OCI-LY7 (cell line): ENCODE results near the gene IGF2. TPM values are rescaled to one million over a fixed set of nuclear protein-coding genes. Genes with fewer than 3 reads are reported as not detected.

Experiments
- BruUV-seq: library from RNA; stranded (reverse); fragments of 400-500 nt; replicated peaks from 2 replicates; lab custom pipeline; 2021; lab: Mats Ljungman, UMichigan
- CTCF ChIA-PET: fragments of 300-600 bp; sonication (Branson Sonifier 250); formaldehyde crosslinking; loops from one replicate; lab custom pipeline; 2022; ENCODE audit warnings: antibody characterized with exemption; ENCODE audit not compliant: unreplicated experiment; lab: Charles Lee
- POLR2A ChIA-PET: fragments of 300-600 bp; sonication (Branson Sonifier 250); formaldehyde crosslinking; loops from one replicate; lab custom pipeline; 2022; ENCODE audit warnings: antibody characterized with exemption; lab: Charles Lee
- DNase-seq: peaks from one replicate; pipeline ENCODE4 v3.0.0-alpha.2; 2015; ENCODE audit warnings: low spot score
- H2AFZ ChIP-seq: fragments of 200-600 bp; sonication (generic), shearing (Covaris generic); 2 replicates; pipeline ENCODE4 v1.6.1; 2014; ENCODE audit warnings: mild to moderate bottlenecking, antibody characterized with exemption, low read length, moderate library complexity
- H3K27ac ChIP-seq: fragments of 200-600 bp; sonication (generic); 2 replicates; pipeline ENCODE4 v1.5.1; 2014; ENCODE audit warnings: mixed run types, low read depth, mild to moderate bottlenecking, moderate library complexity, low read length, inconsistent platforms; ENCODE audit not compliant: poor library complexity, severe bottlenecking
- H3K36me3 ChIP-seq: fragments of 200-600 bp; sonication (generic); 2 replicates; pipeline ENCODE4 v1.6.1; 2014; ENCODE audit warnings: mild to moderate bottlenecking, antibody characterized with exemption, low read length, moderate library complexity, mixed read lengths; ENCODE audit not compliant: insufficient read depth
- H3K4me1 ChIP-seq: fragments of 200-600 bp; sonication (generic); 2 replicates; pipeline ENCODE4 v1.5.1; 2014; ENCODE audit warnings: mild to moderate bottlenecking, low read length; ENCODE audit not compliant: insufficient read depth, poor library complexity, severe bottlenecking
- H3K4me2 ChIP-seq: fragments of 200-600 bp; sonication (generic); 2 replicates; pipeline ENCODE4 v1.6.1; 2014; ENCODE audit warnings: mild to moderate bottlenecking, low read length
- H3K4me3 ChIP-seq: fragments of 200-600 bp; sonication (generic); 2 replicates; pipeline ENCODE4 v1.5.1; 2014; ENCODE audit warnings: mild to moderate bottlenecking, low read depth, low read length; ENCODE audit not compliant: poor library complexity, severe bottlenecking
- H3K79me2 ChIP-seq: fragments of 200-600 bp; sonication (generic); 2 replicates; pipeline ENCODE4 v1.6.1; 2016; ENCODE audit warnings: low read depth, mild to moderate bottlenecking, low read length, moderate library complexity, mixed read lengths; ENCODE audit not compliant: insufficient read depth
- H3K9me2 ChIP-seq: fragments of 200-600 bp; sonication (generic); 2 replicates; pipeline ENCODE4 v1.6.1; 2016; ENCODE audit warnings: mild to moderate bottlenecking, low read length, mixed read lengths; ENCODE audit not compliant: insufficient read depth
- H3K9me3 ChIP-seq: fragments of 200-600 bp; sonication (generic); 2 replicates; pipeline ENCODE4 v1.6.1; 2014; ENCODE audit warnings: mild to moderate bottlenecking, mixed run types, low read length, mixed read lengths
- H4K20me1 ChIP-seq: fragments of 200-600 bp; sonication (generic); 2 replicates; pipeline ENCODE4 v1.6.1; 2014; ENCODE audit warnings: mild to moderate bottlenecking, antibody characterized with exemption, low read length, moderate library complexity, mixed read lengths; ENCODE audit not compliant: insufficient read depth
- CTCF ChIP-seq: fragments of 200-600 bp; sonication (generic); conservative IDR thresholded peaks from 2 replicates; pipeline ENCODE4 v1.5.1; 2014; ENCODE audit warnings: mild to moderate bottlenecking, antibody characterized with exemption, low read length, moderate library complexity, mixed read lengths
- EZH2phosphoT487 ChIP-seq: fragments of 200-600 bp; sonication (generic); IDR thresholded peaks from 2 replicates; pipeline ENCODE4 v1.6.1; 2018; ENCODE audit warnings: low read depth, borderline replicate concordance, mild to moderate bottlenecking, mixed run types, antibody characterized with exemption, low read length, moderate library complexity, mixed read lengths
- intact Hi-C: fragments of 100-400 bp; cut with micrococcal nuclease; formaldehyde crosslinking; loops from one replicate; pipeline ENCODE4 v1.10.0; 2022; ENCODE audit not compliant: unreplicated experiment
- total RNA-seq, 2 experiments: library from RNA; depleted of rRNA in 1 of 2; stranded (reverse); fragments of >200 nt in 1 of 2; shearing (Covaris generic) in 1 of 2; gene quantifications; 2 replicates each; pipeline ENCODE4 v1.2.3, GENCODE V29; 2014 to 2022

IGF2 gene
- total RNA-seq, 2 experiments from 2014 or later: not detected

GRCh38 chr11:2123628-2123960 is 15.6 kb downstream of the IGF2 start:
- Histone ChIP-seq H3K4me1 (no peaks in the 10 kb centered on the region), H3K27ac (no peak overlapping the region), H3K36me3 (no peaks in the 10 kb centered on the region), H3K9me3 (no peaks in the 10 kb centered on the region), H3K79me2 (no peaks in the 10 kb centered on the region), H3K4me2 (no peak overlapping the region), H3K9me2 (no peaks in the 10 kb centered on the region), H3K4me3 (no peak overlapping the region), H2AFZ (no peak overlapping the region), H4K20me1 (no peaks in the 10 kb centered on the region)
- POLR2A ChIA-PET: no interaction called here
- no peak for TF ChIP-seq EZH2phosphoT487
- TF ChIP-seq CTCF: no peak
- no TSS peak for BruUV-seq
- CTCF ChIA-PET: no interaction called here
- intact Hi-C loops: no loop called here
- DNase-seq: no peak

DNA sequence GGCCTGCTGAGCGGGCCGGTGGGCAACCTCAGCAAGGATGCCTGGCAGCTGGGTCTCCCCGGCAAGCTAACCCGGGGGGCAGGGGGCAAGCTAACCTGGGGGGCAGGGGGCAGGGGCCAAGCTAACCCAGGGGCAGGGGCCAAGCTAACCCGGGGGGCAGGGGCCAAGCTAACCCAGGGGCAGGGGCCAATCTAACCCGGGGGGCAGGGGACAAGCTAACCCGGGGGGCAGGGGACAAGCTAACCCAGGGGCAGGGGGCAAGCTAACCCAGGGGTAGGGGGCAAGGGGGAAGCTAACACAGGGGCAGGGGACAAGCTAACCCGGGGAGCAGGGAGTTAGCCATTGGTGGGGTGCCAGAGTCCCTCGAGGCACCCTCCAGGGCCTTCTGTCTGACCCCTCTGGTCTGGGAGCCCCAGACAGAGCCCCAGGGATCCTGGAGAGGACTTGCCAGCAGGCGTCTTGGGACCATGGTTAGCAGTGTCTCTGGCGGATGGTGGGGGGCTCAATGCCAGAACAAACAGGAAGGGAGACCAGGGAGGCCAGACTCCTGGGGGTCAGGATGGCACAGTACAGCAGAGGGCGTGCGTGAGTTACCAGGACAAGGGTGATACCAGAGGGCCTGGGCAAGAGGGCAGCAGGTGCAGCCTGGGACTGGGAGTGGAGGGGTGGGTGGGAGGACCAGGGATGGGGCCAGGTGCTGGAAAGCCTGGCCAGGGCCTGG is 16.1 kb downstream of the IGF2 start:
- intact Hi-C loops: no loop called here
- ChIA-PET POLR2A (no interaction called here), CTCF (no interaction called here)
- H3K4me2 ChIP-seq: no peak overlapping the region
- no peak overlapping the region for H3K4me3 ChIP-seq
- H3K9me3 ChIP-seq: no peaks in the 10 kb centered on the region
- no peaks in the 10 kb centered on the region for H3K4me1 ChIP-seq
- H3K9me2 ChIP-seq: no peaks in the 10 kb centered on the region
- H2AFZ ChIP-seq: no peak overlapping the region
- H3K27ac ChIP-seq: no peak overlapping the region
- no TSS peak for BruUV-seq
- H3K36me3 ChIP-seq: no peaks in the 10 kb centered on the region
- peak; percentile 28; the same call in 1 of the 2 replicates for TF ChIP-seq CTCF
- no peak for TF ChIP-seq EZH2phosphoT487
- H3K79me2 ChIP-seq: no peaks in the 10 kb centered on the region
- no peak for DNase-seq
- H4K20me1 ChIP-seq: no peaks in the 10 kb centered on the region

DNA sequence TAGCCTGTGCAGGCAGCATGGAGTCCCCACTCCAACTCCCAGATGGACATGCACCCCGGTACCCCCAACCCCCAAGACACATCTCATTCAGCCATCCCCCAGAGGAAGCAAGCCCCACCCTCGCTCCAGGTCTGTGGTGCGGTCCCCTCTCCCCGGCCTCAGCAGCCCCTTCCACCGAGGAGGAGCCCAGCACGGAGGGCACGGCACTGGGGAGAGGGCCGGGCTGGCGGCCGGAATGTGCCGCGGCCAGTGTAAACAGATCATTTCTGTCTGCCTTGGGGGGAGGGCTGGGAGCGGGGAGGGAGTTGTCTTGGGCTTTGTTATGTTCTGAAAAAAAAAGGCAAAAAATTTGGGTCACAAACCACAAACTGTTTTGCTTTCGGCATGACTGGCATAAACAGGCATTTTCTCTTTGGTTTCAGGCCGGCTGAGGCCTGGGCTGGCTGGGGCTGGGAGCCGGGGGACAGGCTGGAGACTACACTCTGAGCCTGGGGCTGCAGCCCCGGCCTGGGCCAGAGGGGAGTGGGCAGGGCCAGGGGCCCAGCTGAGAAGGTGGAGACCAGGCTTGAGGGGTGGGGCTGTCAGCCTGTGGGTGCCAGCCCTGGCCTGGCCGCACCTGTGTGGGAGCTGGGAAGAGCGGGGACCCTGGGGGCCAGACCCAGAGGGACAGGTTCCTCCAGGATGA is 16.8 kb downstream of the IGF2 start:
- Histone ChIP-seq H3K9me2 (no peaks in the 10 kb centered on the region), H3K9me3 (no peaks in the 10 kb centered on the region), H4K20me1 (no peaks in the 10 kb centered on the region), H3K4me2 (no peak overlapping the region), H3K4me3 (no peak overlapping the region), H3K4me1 (no peaks in the 10 kb centered on the region), H2AFZ (no peak overlapping the region), H3K27ac (no peak overlapping the region), H3K79me2 (no peaks in the 10 kb centered on the region), H3K36me3 (no peaks in the 10 kb centered on the region)
- intact Hi-C loops: no loop called here
- TF ChIP-seq EZH2phosphoT487: no peak
- no peak for TF ChIP-seq CTCF
- ChIA-PET CTCF (no interaction called here), POLR2A (no interaction called here)
- no TSS peak for BruUV-seq
- no peak for DNase-seq
